Activated CD4-positive, alpha-beta T cell treated with anti-CD3 and anti-CD28 coated beads for 48 hours (primary cell): ENCODE measurements around the gene TUNAR.

Source experiments
- DNase-seq: peaks from one replicate; pipeline ENCODE4 v3.0.0-alpha.2; 2020

TUNAR gene

GRCh38 chr14:95876761-95877538, at the start of gene TUNAR:
Gene TUNAR, plus strand, starts transcription at chr14:95876832.
- no peak for DNase-seq

- DNase-seq: no peak
Measured at GRCh38 chr14:95828649-95829265, 47.9 kb upstream of the TUNAR start.

GRCh38 chr14:95829321-95829720, 47.3 kb upstream of the TUNAR start:
- no peak for DNase-seq

- no peak for DNase-seq
Measured at GRCh38 chr14:95830386-95830785, 46.2 kb upstream of the TUNAR start.

DNA sequence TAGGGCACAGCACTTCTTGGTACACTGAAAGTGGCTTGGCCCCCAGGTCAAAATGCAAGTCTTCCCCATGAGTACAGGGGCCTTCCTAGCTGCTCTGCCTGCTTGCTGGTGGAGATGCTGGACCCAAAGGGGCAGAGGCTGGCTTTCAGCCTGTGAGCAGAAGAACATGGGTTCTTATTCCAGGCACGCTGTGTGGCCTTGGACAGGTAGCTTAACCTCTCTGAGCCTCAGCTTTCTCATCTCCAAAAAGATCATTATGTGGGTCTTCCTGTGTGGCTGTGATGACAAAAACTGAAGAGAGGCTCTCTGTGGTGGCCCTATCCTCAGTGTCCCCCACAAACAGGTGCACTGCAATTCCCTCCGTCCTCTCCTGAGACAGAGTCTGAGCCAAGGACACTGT, 45.6 kb upstream of the TUNAR start:
- no peak for DNase-seq

- no peak for DNase-seq
Measured at GRCh38 chr14:95831468-95831867, 45.2 kb upstream of the TUNAR start.

DNA sequence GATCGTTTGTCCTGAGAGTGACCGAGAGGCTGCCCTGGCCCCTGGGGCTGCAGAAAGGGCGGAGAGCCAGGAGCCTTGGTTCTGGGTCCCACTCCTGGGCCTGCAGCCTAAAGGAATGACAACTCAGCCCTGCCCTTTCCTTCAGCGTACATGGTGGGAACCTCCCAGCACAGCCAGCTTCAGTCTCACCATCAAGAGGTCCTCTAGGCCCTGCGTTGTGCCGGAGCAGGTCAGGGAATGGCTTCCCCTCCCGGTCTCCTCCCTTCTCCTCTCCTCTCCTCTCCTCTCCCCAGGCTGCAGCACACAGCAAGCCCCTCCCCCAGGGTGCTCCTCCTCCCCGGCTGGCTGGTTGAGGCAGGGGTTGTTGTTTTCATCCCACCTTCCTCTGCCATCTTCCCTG, 44.6 kb upstream of the TUNAR start:
- no peak for DNase-seq

GRCh38 chr14:95833429-95833828, 43.2 kb upstream of the TUNAR start:
- DNase-seq: no peak

- DNase-seq: no peak
Measured at GRCh38 chr14:95834496-95834895, 42.1 kb upstream of the TUNAR start.

GRCh38 chr14:95835121-95835730, 41.4 kb upstream of the TUNAR start:
- peak; percentile 40 for DNase-seq

DNA sequence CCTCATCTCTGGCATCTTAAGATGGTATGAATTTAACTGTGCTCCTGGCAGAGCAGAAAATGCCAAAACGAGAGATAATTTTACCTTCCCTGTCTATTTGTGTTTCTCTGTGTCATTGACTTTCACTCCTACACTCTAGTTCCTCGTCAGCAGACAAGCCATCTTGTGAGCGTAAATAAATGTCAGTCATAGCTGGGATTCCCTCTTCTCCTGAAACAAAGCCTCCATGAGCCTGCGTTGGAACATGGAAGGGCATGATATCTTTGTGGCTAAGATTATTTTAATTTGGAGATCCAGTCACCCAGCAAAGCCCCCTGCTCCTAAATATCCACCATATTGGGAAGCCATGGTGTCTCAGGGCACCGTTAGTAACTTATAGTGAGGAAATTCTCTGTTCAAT, 37.8 kb upstream of the TUNAR start:
- no peak for DNase-seq

GRCh38 chr14:95840094-95840700, 36.4 kb upstream of the TUNAR start:
- no peak for DNase-seq

GRCh38 chr14:95841668-95842067, 35.0 kb upstream of the TUNAR start:
- no peak for DNase-seq

DNA sequence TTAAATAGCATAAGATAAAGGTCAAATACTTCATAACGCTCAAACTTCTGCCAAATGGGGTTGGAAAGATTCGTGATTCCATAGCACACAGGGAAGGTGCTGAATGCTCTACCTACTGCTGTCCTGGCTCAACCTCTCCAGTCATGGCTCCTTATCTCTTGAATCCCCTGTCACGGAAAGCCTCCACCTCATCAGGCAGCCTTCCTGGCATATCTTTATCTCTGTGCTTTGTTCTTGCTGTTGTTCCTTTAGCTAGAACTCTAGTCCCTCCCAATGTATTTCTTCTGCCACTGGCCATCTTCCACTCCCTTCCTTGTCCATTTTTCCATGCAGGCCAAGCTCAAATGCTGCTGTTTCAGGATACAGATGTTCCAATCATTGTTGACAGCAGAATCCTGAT, 26.9 kb upstream of the TUNAR start:
- no peak for DNase-seq

DNA sequence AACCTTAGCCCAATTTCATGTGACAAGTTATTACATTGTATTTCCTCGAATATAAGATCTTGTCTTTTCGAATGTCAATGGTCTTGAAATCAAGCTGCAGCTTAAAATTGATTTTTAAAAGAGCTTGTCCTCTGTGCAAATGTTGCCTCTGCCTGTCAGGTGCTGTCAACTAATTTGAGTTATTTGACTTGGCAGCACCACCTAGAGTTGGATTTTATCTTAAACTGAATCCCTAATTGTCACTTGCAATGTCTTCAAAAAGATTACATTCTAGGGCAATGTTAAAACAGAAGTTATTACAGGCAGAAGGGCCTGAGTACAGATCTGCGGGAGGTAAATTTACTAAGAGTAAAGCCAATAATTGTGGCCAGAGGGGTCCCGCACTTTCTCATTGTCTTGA, 26.2 kb upstream of the TUNAR start:
- DNase-seq: no peak

DNA sequence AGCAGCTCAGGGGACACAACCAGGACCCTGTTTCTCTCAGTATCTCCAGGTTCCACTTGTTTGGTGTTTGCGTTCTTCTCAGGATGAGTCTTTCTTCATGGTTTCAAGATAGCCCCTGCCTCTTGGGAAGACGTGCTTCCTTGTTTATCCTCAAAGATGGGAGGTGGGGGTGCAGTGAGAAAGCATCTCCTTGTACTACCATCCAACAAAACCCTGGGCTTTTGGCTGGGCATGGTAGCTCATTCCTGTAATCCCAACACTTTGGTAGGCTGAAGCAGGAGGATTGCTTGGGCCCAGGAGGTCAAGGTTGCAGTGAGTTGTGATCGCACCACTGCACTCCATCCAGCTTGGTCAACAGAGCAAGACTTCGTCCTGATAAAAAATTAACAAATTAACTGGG, 21.0 kb upstream of the TUNAR start:
- no peak for DNase-seq

- no peak for DNase-seq
Measured at GRCh38 chr14:95857275-95857674, 19.4 kb upstream of the TUNAR start.

DNA sequence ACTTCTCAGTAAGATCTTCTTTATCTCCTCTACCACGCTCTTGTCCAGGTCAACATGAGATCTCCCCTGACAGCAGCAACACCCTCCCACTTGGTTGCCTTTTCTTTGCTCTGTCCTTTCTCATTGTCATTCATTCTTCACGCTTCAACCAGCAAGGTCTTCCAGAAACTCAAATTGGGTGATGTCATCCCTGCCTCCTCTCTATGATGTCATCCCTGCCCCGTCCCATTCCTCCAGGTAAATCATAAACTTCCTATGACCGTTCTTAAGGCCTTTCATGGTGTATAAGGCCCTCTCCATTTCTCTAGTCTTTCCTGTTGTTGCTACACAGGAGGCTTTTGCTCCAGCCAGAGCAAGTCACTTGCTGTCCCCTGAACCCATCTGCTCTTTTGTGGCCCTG, 17.7 kb upstream of the TUNAR start:
- no peak for DNase-seq

- no peak for DNase-seq
Measured at GRCh38 chr14:95862243-95862642, 14.4 kb upstream of the TUNAR start.

DNA sequence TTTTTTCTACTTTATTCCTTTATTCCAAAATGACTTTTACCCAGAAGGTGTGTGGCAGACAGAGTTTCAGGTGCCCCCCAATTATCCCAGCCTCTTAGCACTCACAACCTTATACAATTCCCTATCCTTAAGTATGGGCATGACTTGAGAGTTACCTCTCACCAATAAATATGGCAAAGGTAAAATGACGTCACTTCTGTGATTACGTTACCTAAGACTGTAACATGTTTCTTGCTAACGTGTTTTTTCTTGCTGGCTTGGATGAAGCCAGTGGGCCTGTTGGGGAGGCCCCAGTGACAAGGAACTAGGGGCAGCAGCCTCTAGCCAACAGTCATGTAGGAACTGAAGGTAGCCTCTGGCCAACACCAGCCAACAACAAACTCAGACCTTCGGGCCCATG, 13.3 kb upstream of the TUNAR start:
- DNase-seq: no peak

- DNase-seq: no peak
Measured at GRCh38 chr14:95869776-95870175, 6.9 kb upstream of the TUNAR start.

DNA sequence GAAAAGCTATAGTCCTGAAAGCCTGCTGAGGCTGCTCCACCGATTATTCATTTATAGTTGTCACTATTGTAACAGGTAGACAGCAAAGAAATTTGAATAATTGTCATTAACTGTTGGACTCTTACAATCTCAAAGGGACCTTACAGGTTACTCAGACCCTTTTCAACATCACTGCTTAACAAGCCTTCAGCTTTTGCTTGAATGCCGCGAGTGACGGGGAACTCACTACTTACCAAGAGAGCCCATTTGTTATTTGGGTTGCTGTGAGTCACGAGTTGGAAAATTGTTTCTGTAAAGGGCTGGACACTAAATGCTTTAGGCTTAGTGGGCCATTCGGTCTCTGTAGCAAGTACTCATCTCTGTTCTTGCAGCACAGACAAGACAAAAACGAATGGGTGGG, 5.9 kb upstream of the TUNAR start:
- no peak for DNase-seq

- DNase-seq: no peak
Measured at GRCh38 chr14:95871531-95871930, 5.1 kb upstream of the TUNAR start.

- DNase-seq: no peak
Measured at GRCh38 chr14:95872777-95873176, 3.9 kb upstream of the TUNAR start.
